K562 (cell line): ENCODE data around the gene MLH3. TPM values are rescaled to one million over a fixed set of nuclear protein-coding genes. Genes with fewer than 3 reads are reported as not detected.
A peak's percentile ranks its signal among the peaks of the same experiment; 100 is the strongest.

Experiments
- ATAC-seq: fragments of 200-7000 bp; cut with Tn5 transposase; 3 replicates; pipeline ENCODE4 v1.9.1; 2020; ENCODE audit warnings: moderate library complexity
- Bru-seq: library from RNA; stranded (reverse); fragments of 400-500 nt; gene quantifications from one replicate; lab custom pipeline; 2021; lab: Mats Ljungman, UMichigan
- BruChase-seq, 2 experiments: library from RNA; stranded (reverse); fragments of 400-500 nt; gene quantifications; one replicate each; lab custom pipeline; 2021; lab: Mats Ljungman, UMichigan
- BruUV-seq: library from RNA; stranded (reverse); fragments of 400-500 nt; replicated peaks from 2 replicates; lab custom pipeline; 2021; lab: Mats Ljungman, UMichigan
- CTCF ChIA-PET: fragments of 300-600 bp; formaldehyde crosslinking; extraction: SDS; loops from one replicate; lab custom pipeline; 2021; ENCODE audit warnings: low intra/inter-chr PET ratio; lab: Yijun Ruan, JAX
- POLR2A ChIA-PET: fragments of 300-600, 350-650 bp; sonication (Branson Sonifier 250); formaldehyde crosslinking; extraction: SDS; loops from one replicate; lab custom pipeline; 2021; ENCODE audit warnings: antibody characterized with exemption, inconsistent platforms; lab: Yijun Ruan, JAX
- DNase-seq, 4 experiments: peaks; one replicate each; pipeline versions ENCODE4 v3.0.0 to v3.0.0-alpha.2; 2011 to 2018; ENCODE audit warnings: low spot score in 3 of 4, mixed read lengths in 3 of 4; ENCODE audit errors: extremely low read depth in 1 of 4
- FAIRE-seq: peaks from 2 replicates; lab custom pipeline; 2011; peaks lifted over from hg19 to GRCh38; lab: Jason Lieb, UNC
- H2AFZ ChIP-seq: 2 replicates; pipeline ENCODE4 v1.6.0; 2011; ENCODE audit warnings: low read depth, low read length, control low read depth, inconsistent platforms
- H3K27ac ChIP-seq: fragments of 200-600 bp; 3 replicates; pipeline ENCODE4 v1.8.0; 2011; ENCODE audit warnings: low read depth, mild to moderate bottlenecking, control low read depth, inconsistent platforms, low read length, moderate library complexity, mixed read lengths; ENCODE audit errors: extremely low read depth
- H3K27me3 ChIP-seq, 2 experiments: fragments of 300-600 bp in 1 of 2; 2 replicates in 1 of 2; 3 replicates in 1 of 2; pipeline versions ENCODE4 v1.6.0 to v1.8.0; 2011; ENCODE audit warnings: inconsistent platforms in 2 of 2, low read length in 2 of 2, mild to moderate bottlenecking in 1 of 2, mixed read lengths in 1 of 2, moderate library complexity in 1 of 2; ENCODE audit not compliant: control insufficient read depth in 2 of 2, insufficient read depth in 2 of 2
- H3K36me3 ChIP-seq: fragments of 300-600 bp; 3 replicates; pipeline ENCODE4 v1.8.0; 2011; ENCODE audit warnings: mild to moderate bottlenecking, low read length, inconsistent platforms; ENCODE audit not compliant: control insufficient read depth, insufficient read depth
- H3K4me1 ChIP-seq, 2 experiments: fragments of 200-600 bp in 1 of 2; replicated peaks in 1 of 2; 2 replicates in 1 of 2; 3 replicates in 1 of 2; pipeline versions ENCODE4 v1.5.1 to v1.8.0; 2011; ENCODE audit warnings: inconsistent platforms in 2 of 2, low read length in 2 of 2, mild to moderate bottlenecking in 1 of 2, mixed read lengths in 1 of 2, moderate library complexity in 1 of 2; ENCODE audit not compliant: control insufficient read depth in 2 of 2, insufficient read depth in 2 of 2
- H3K4me2 ChIP-seq: 2 replicates; pipeline ENCODE4 v1.6.1; 2011; ENCODE audit warnings: low read length, control low read depth, inconsistent platforms, mixed read lengths; ENCODE audit not compliant: insufficient read depth
- H3K4me3 ChIP-seq: fragments of 200-600 bp; sonication (generic), shearing (Covaris generic); 2 replicates; pipeline ENCODE4 v1.5.1; 2016; ENCODE audit warnings: control low read depth, inconsistent platforms
- H3K79me2 ChIP-seq: fragments of 200-600 bp; 3 replicates; pipeline ENCODE4 v1.8.0; 2011; ENCODE audit warnings: low read length, inconsistent platforms; ENCODE audit not compliant: control insufficient read depth, insufficient read depth
- H3K9ac ChIP-seq, 2 experiments: 2 replicates each; pipeline versions ENCODE4 v1.6.0 to v1.6.1; 2011; ENCODE audit warnings: low read depth in 2 of 2, low read length in 2 of 2, control low read depth in 1 of 2, inconsistent platforms in 1 of 2, mild to moderate bottlenecking in 1 of 2, mixed read lengths in 1 of 2; ENCODE audit not compliant: insufficient read depth in 1 of 2
- H3K9me1 ChIP-seq: one replicate; pipeline ENCODE4 v1.6.0; 2011; ENCODE audit warnings: inconsistent platforms, mild to moderate bottlenecking, low read length, moderate library complexity; ENCODE audit not compliant: control insufficient read depth, insufficient read depth
- H3K9me3 ChIP-seq: replicated peaks from 2 replicates; pipeline ENCODE4 v1.5.1; 2011; ENCODE audit warnings: low read depth, low read length, inconsistent platforms; ENCODE audit not compliant: control insufficient read depth, insufficient read depth
- H4K20me1 ChIP-seq: replicated peaks from 2 replicates; pipeline ENCODE4 v1.6.1; 2011; ENCODE audit warnings: low read length, inconsistent platforms, mixed read lengths; ENCODE audit not compliant: control insufficient read depth, insufficient read depth
- ATF7 ChIP-seq: fragments of 450-650 bp; IDR thresholded peaks from 2 replicates; pipeline ENCODE4 v1.7.1; 2014; ENCODE audit warnings: mild to moderate bottlenecking, moderate library complexity
- CBX1 ChIP-seq: sonication (generic); IDR thresholded peaks from 2 replicates; pipeline ENCODE4 v1.6.1; 2016; ENCODE audit warnings: antibody characterized with exemption, low read depth, mild to moderate bottlenecking
- GATAD2A ChIP-seq: fragments of 450-650 bp; IDR thresholded peaks from 2 replicates; pipeline ENCODE4 v1.6.1; 2017
- NBN ChIP-seq: fragments of 450-650 bp; IDR thresholded peaks from 2 replicates; pipeline ENCODE4 v1.6.1; 2016; ENCODE audit warnings: low read depth, mild to moderate bottlenecking
- RBBP5 ChIP-seq: fragments of 200-600 bp; sonication (generic); IDR thresholded peaks from 2 replicates; pipeline ENCODE4 v1.6.1; 2012; ENCODE audit warnings: borderline replicate concordance, mild to moderate bottlenecking, low read length, control low read depth, inconsistent platforms; ENCODE audit not compliant: insufficient read depth, poor library complexity, severe bottlenecking
- ZNF224 ChIP-seq: sonication (generic); formaldehyde crosslinking; IDR thresholded peaks from 2 replicates; pipeline ENCODE4 v1.8.0; 2022; ENCODE audit warnings: mild to moderate bottlenecking, missing genetic modification reagents
- ZNF316 ChIP-seq: fragments of 450-650 bp; IDR thresholded peaks from 2 replicates; pipeline ENCODE4 v1.6.1; 2016
- ZNF445 ChIP-seq: fragments of 250-450 bp; sonication (Bioruptor Pico); IDR thresholded peaks from 2 replicates; pipeline ENCODE4 v1.4.0; 2020; ENCODE audit warnings: low read depth, mild to moderate bottlenecking, moderate library complexity
- WGBS: fragments of 100-300 bp; shearing (Covaris generic); methylation state at CpG from one replicate; pipeline ENCODE4 v1.1.6; 2016; ENCODE audit warnings: low coverage, mixed read lengths; ENCODE audit not compliant: insufficient coverage; ENCODE audit errors: missing lambda C conversion rate; 5-methylcytosine and 5-hydroxymethylcytosine counted together
- in situ Hi-C: fragments of 300-500 bp; cut with MboI; formaldehyde crosslinking; loops from 4 replicates; pipeline ENCODE4 v1.15.0; 2018; ENCODE audit warnings: inconsistent platforms, mixed read lengths
- intact Hi-C: fragments of 100-400 bp; cut with micrococcal nuclease; formaldehyde crosslinking; loops from 2 replicates; pipeline ENCODE4 v1.14.2; 2022
- long read RNA-seq, 3 experiments: library from polyadenylated mRNA in 2 of 3; library from RNA in 1 of 3; unstranded in 2 of 3; stranded (forward) in 1 of 3; transcript quantifications; one replicate each; pipeline ENCODE4 v2.0.0, GENCODE V29; 2019 to 2022
- polyA minus RNA-seq, 3 experiments: library from RNA; depleted of rRNA, polyadenylated mRNA; stranded (reverse); fragments of >200 nt; gene quantifications; 2 replicates each; pipeline ENCODE4 v1.2.3, GENCODE V29; 2011
- polyA plus RNA-seq, 8 experiments: library from polyadenylated mRNA; depleted of rRNA in 4 of 8; stranded (reverse) in 5 of 8; unstranded in 3 of 8; fragments of >200 nt; fragmentation: Nextera tagmentation in 2 of 8; fragmentation: Illumina TruSeq in 1 of 8; extraction: Ambion mirVana in 2 of 8; extraction: Trizol in 1 of 8; gene quantifications; 2 replicates each; pipeline versions ENCODE4 v1.2.1 to v1.2.3, GENCODE V29; 2011 to 2014; ENCODE audit warnings: inconsistent platforms in 1 of 8, missing spikeins in 1 of 8
- total RNA-seq, 7 experiments: library from RNA; depleted of rRNA in 6 of 7; stranded (reverse); fragments of >200 nt in 6 of 7; fragmentation: Illumina TruSeq in 2 of 7; extraction: Trizol in 2 of 7; gene quantifications; 2 replicates each; pipeline versions ENCODE4 v1.2.1 to v1.2.3, GENCODE V29; 2011 to 2021; ENCODE audit warnings: low replicate concordance in 1 of 7
- TF ChIP-seq, protein P1 (sequence below): IDR thresholded peaks from 2 replicates; pipeline ENCODE4 v1.6.1; 2016; ENCODE audit warnings: missing genetic modification characterization, missing compliant biosample characterization
- TF ChIP-seq, protein P2 (sequence below): sonication (generic); formaldehyde crosslinking; IDR thresholded peaks from 2 replicates; pipeline ENCODE4 v1.8.0; 2022; ENCODE audit warnings: missing genetic modification reagents, mild to moderate bottlenecking, moderate library complexity, borderline replicate concordance
- TF ChIP-seq, protein P3 (sequence below): fragments of 450-650 bp; IDR thresholded peaks from 2 replicates; pipeline ENCODE4 v1.6.1; 2016; ENCODE audit warnings: borderline replicate concordance

The MLH3 gene
- total RNA-seq (2011; cell fraction: chromatin; rRNA removed; ENCODE audit: low replicate concordance): 14.6 and 47.0 TPM in 2 replicates
- total RNA-seq (2011; cell fraction: nucleolus; rRNA removed): 8.0 and 12.2 TPM in 2 replicates
- 14.7 and 15.5 TPM in 2 replicates for total RNA-seq (2011; cell fraction: nucleoplasm; rRNA removed)
- total RNA-seq (2014; rRNA removed): 5.9 and 8.0 TPM in 2 replicates
- 14.5 and 16.7 TPM in 2 replicates for total RNA-seq (2014; rRNA removed; fragmentation: Illumina TruSeq; extraction: Trizol)
- total RNA-seq (2015; rRNA removed; fragmentation: Illumina TruSeq; extraction: Trizol): 14.5 and 15.3 TPM in 2 replicates
- total RNA-seq (2021): 8.8 and 12.0 TPM in 2 replicates
- 8.7 and 11.9 TPM in 2 replicates for polyA plus RNA-seq (2011; rRNA removed)
- 3.4 and 5.1 TPM in 2 replicates for polyA plus RNA-seq (2011; cell fraction: cytosol; rRNA removed)
- 13.2 and 15.3 TPM in 2 replicates for polyA plus RNA-seq (2011; cell fraction: nucleus; rRNA removed)
- polyA plus RNA-seq (2012): 5.0 TPM in 2 replicates
- polyA plus RNA-seq (2014; fragmentation: Illumina TruSeq; extraction: Trizol): 8.6 TPM in 2 replicates
- 10 to 100 TPM in 1 of 2 experiments, 1 to 10 TPM in 1; 6.8 to 10.7 TPM for polyA plus RNA-seq (2014; fragmentation: Nextera tagmentation; extraction: Ambion mirVana)
- 4.6 and 6.1 TPM in 2 replicates for polyA plus RNA-seq (2014; rRNA removed)
- 60.6 and 67.0 TPM in 2 replicates for polyA minus RNA-seq (2011; rRNA and poly(A)+ RNA removed)
- 5.5 and 11.5 TPM in 2 replicates for polyA minus RNA-seq (2011; cell fraction: cytosol; rRNA and poly(A)+ RNA removed)
- 13.2 and 21.1 TPM in 2 replicates for polyA minus RNA-seq (2011; cell fraction: nucleus; rRNA and poly(A)+ RNA removed)
- Bru-seq, nascent RNA: percentile 68 among the genes with signal in this experiment
- BruChase-seq, experiment 1, labeled RNA remaining after a 2-hour chase: percentile 68 among the genes with signal in this experiment
- BruChase-seq, experiment 2, labeled RNA remaining after a 6-hour chase: percentile 65 among the genes with signal in this experiment
- long read RNA-seq, experiment 1, full-length matches to known transcripts: 1 of 20 reads
- long read RNA-seq, experiment 1, partial matches to known transcripts: 5 of 20 reads
- long read RNA-seq, experiment 1, other reads (novel, unspliced or antisense): 14 of 20 reads
- long read RNA-seq, experiment 2, full-length matches to known transcripts: 2 of 5 reads
- long read RNA-seq, experiment 2, partial matches to known transcripts: 0 of 5 reads
- long read RNA-seq, experiment 2, other reads (novel, unspliced or antisense): 3 of 5 reads
- long read RNA-seq, experiment 3, partial matches to known transcripts: 1 of 2 reads
- long read RNA-seq, experiment 3, other reads (novel, unspliced or antisense): 1 of 2 reads

DNA sequence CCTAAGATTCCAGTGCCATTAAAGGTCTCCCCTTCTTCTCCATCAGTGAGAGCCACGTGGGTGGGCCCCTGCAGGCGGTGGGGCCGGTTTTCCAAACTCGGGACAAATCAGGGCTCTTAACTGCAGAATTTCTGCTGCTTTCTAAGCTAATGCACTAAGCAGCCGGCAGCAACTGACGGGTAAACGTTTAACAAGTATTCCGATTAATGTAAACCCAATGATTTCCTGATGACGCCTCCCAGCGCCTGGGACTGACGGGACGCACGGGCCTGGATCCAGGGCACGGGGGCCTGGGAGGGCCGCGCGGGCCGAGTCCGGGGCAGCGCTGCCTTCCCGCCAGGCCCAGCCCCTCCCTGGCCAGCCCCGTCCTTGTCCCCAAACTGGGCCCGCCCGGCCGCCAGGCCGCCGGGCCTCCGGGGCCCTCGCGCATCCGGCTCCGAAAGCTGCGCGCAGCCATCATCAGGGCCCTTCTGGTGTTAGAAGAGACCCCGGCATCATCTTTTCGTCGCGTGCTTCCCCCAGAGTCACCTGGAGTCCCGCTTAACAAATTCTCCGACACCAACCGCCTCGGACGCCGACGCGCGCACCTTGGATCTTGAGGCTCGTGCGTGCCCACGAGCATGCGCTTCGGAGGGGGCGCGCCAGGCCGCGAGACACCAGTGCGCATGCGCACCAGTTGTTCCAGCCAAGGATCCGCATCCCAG, at the start of gene MLH3:
Gene MLH3, minus strand, starts transcription at position 616 of the 704 bp plus-strand sequence. CDS start 1,812 bp downstream, outside the sequence.
- Histone ChIP-seq H3K27ac (peak within 1 kb of the TSS; percentile 82), H3K4me1 (peaks cover 0 to 9% of the 10 kb centered on the region in 2 experiments; a peak in 4 of 5 replicates), H4K20me1 (no peaks in the 10 kb centered on the region), H3K9me3 (no peaks in the 10 kb centered on the region), H3K79me2 (peaks cover 22% of the 10 kb centered on the region), H2AFZ (peak within 1 kb of the TSS; percentile 87), H3K4me3 (peak within 1 kb of the TSS; percentile 53), H3K36me3 (peaks cover 8% of the 10 kb centered on the region; the same call in 2 of the 3 replicates), H3K4me2 (peak within 1 kb of the TSS; percentile 80), H3K27me3 (no peaks in the 10 kb centered on the region), H3K9ac (peak within 1 kb of the TSS; percentile 69 to 95), H3K9me1 (no peaks in the 10 kb centered on the region)
- POLR2A ChIA-PET: interaction anchor here (1.2 to 1.3 kb wide), 2 partner anchors 13 to 18 kb away, joined by 3 to 7 read pairs; partner anchors contain the start of genes ACYP1 and ZC2HC1C
- in situ Hi-C loops (no loop called here), intact Hi-C loops (no loop called here)
- TSS peak; percentile 52 for BruUV-seq
- DNase-seq: peak; percentile 85 to 88 (median 87)
- 2% methylated on average over 27 of the region's 59 CpGs for WGBS
- FAIRE-seq: peak; percentile 78
- CTCF ChIA-PET: no interaction called here
- peak; percentile 89 for ATAC-seq
- no peak for TF ChIP-seq ZNF224 (CRISPR knock-in tag)
- TF ChIP-seq ZNF316: no peak
- TF ChIP-seq ZNF445 (CRISPR knock-in tag): no peak
- TF ChIP-seq NBN: no peak
- TF ChIP-seq, protein P1, sequence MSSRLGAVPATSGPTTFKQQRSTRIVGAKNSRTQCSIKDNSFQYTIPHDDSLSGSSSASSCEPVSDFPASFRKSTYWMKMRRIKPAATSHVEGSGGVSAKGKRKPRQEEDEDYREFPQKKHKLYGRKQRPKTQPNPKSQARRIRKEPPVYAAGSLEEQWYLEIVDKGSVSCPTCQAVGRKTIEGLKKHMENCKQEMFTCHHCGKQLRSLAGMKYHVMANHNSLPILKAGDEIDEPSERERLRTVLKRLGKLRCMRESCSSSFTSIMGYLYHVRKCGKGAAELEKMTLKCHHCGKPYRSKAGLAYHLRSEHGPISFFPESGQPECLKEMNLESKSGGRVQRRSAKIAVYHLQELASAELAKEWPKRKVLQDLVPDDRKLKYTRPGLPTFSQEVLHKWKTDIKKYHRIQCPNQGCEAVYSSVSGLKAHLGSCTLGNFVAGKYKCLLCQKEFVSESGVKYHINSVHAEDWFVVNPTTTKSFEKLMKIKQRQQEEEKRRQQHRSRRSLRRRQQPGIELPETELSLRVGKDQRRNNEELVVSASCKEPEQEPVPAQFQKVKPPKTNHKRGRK (tag): no peak
- TF ChIP-seq, protein P2, sequence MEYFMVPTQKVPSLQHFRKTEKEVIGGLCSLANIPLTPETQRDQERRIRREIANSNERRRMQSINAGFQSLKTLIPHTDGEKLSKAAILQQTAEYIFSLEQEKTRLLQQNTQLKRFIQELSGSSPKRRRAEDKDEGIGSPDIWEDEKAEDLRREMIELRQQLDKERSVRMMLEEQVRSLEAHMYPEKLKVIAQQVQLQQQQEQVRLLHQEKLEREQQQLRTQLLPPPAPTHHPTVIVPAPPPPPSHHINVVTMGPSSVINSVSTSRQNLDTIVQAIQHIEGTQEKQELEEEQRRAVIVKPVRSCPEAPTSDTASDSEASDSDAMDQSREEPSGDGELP (CRISPR knock-in tag): peak; percentile 16; the same call in 1 of the 2 replicates
- TF ChIP-seq RBBP5: peak; percentile 78
- TF ChIP-seq, protein P3, sequence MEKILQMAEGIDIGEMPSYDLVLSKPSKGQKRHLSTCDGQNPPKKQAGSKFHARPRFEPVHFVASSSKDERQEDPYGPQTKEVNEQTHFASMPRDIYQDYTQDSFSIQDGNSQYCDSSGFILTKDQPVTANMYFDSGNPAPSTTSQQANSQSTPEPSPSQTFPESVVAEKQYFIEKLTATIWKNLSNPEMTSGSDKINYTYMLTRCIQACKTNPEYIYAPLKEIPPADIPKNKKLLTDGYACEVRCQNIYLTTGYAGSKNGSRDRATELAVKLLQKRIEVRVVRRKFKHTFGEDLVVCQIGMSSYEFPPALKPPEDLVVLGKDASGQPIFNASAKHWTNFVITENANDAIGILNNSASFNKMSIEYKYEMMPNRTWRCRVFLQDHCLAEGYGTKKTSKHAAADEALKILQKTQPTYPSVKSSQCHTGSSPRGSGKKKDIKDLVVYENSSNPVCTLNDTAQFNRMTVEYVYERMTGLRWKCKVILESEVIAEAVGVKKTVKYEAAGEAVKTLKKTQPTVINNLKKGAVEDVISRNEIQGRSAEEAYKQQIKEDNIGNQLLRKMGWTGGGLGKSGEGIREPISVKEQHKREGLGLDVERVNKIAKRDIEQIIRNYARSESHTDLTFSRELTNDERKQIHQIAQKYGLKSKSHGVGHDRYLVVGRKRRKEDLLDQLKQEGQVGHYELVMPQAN: no peak
- TF ChIP-seq CBX1: no peak
- 0 out of 2 replicates have a peak, but pooled peaks have one; percentile 43 for TF ChIP-seq ATF7
- TF ChIP-seq GATAD2A: no peak
